IMR-90 (cell line): ENCODE results near the gene NXPE3.

Experiments
- BHLHE40 ChIP-seq: fragments of 150-350 bp; IDR thresholded peaks from 2 replicates; pipeline ENCODE4 v1.6.1; 2016; ENCODE audit warnings: mild to moderate bottlenecking, low read depth, low read length
- CEBPB ChIP-seq: IDR thresholded peaks from 2 replicates; pipeline ENCODE4 v1.6.1; 2012; ENCODE audit warnings: low read depth, low read length, improper control_type of control experiment
- CTCF ChIP-seq: conservative IDR thresholded peaks from 2 replicates; pipeline ENCODE4 v1.5.1; 2012; ENCODE audit warnings: mild to moderate bottlenecking, low read depth, low read length, improper control_type of control experiment
- ELK1 ChIP-seq: fragments of 150-350 bp; IDR thresholded peaks from 2 replicates; pipeline ENCODE4 v1.6.1; 2016; ENCODE audit warnings: low read depth, mild to moderate bottlenecking, low read length, moderate library complexity, borderline replicate concordance
- MAFK ChIP-seq: IDR thresholded peaks from 2 replicates; pipeline ENCODE4 v1.6.1; 2012; ENCODE audit warnings: low read depth, low read length, improper control_type of control experiment
- MXI1 ChIP-seq: IDR thresholded peaks from 2 replicates; pipeline ENCODE4 v1.6.1; 2012; ENCODE audit warnings: low read depth, mild to moderate bottlenecking, low read length, moderate library complexity, borderline replicate concordance
- NFE2L2 ChIP-seq: fragments of 150-350 bp; IDR thresholded peaks from 2 replicates; pipeline ENCODE4 v1.6.1; 2016; ENCODE audit warnings: low read depth, mild to moderate bottlenecking, low read length
- POLR2A ChIP-seq: IDR thresholded peaks from 2 replicates; pipeline ENCODE4 v1.6.1; 2012; ENCODE audit warnings: mild to moderate bottlenecking, low read depth, low read length
- RAD21 ChIP-seq: IDR thresholded peaks from 2 replicates; pipeline ENCODE4 v1.6.1; 2012; ENCODE audit warnings: low read length, improper control_type of control experiment
- RCOR1 ChIP-seq: IDR thresholded peaks from 2 replicates; pipeline ENCODE4 v1.6.1; 2012; ENCODE audit warnings: mild to moderate bottlenecking, low read length, improper control_type of control experiment; ENCODE audit not compliant: insufficient replicate concordance
- RFX5 ChIP-seq: IDR thresholded peaks from 2 replicates; pipeline ENCODE4 v1.8.0; 2012; ENCODE audit warnings: low read depth, mild to moderate bottlenecking, low read length, moderate library complexity
- SMC3 ChIP-seq: fragments of 150-350 bp; IDR thresholded peaks from 2 replicates; pipeline ENCODE4 v1.6.1; 2016; ENCODE audit warnings: low read depth, mild to moderate bottlenecking, antibody characterized with exemption, low read length, moderate library complexity

DNA sequence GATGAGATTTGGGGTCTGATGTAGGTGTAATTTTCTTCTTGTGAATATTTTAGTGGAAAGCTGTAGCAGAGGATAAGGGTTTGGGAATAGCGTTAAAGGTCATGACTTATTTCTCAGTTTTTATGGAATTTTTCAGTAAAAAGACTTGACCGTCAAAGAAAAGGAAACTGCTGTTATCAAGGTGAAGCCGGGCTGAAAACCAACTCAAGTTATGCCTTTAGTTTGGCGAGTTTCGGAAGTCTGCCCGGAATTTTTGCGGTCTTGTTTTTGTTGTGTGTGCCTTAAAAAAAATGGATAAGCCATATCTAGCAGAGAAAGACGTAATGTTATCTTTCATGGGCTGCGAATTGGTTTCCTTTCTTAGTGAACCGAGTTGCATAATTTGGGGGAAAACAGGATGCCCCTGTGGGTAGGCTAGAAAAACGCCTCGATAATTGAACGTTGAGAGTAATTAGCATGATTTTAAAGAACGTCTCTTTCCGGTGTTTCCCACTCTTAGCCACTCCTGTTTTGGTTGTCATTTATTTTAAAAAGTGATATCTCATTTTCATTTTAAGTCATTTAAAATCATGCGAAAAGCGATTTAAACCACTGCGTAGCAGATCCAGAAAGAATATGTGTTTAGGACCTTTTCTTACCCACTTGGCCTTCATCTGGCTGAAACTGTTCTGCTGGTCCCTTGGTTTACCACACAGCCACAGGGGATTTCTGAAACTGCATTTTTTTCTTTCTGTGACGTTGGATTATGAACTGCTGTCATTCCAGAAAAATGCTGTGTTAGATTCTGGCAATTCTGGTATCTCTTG, 71.4 kb downstream of the NXPE3 start:
- TF ChIP-seq CTCF = no peak
- TF ChIP-seq RAD21 = no peak; the same call in 1 of the 2 replicates
- TF ChIP-seq SMC3 = no peak
- no peak for TF ChIP-seq BHLHE40
- no peak for TF ChIP-seq CEBPB
- no peak for TF ChIP-seq RFX5
- peak; percentile 92 for TF ChIP-seq POLR2A
- no peak for TF ChIP-seq MAFK
- no peak for TF ChIP-seq NFE2L2
- no peak for TF ChIP-seq ELK1
- TF ChIP-seq MXI1 = no peak
- TF ChIP-seq RCOR1 = no peak
